NOMO-1 treated with DMSO at 0.1 percent for 48 hours (cell line): ENCODE results near the gene TCF20.

Source experiments
- DNase-seq: peaks from one replicate; lab custom pipeline; 2025; ENCODE audit not compliant: unreplicated experiment; lab: John Stamatoyannopoulos, UW

The TCF20 gene

DNA sequence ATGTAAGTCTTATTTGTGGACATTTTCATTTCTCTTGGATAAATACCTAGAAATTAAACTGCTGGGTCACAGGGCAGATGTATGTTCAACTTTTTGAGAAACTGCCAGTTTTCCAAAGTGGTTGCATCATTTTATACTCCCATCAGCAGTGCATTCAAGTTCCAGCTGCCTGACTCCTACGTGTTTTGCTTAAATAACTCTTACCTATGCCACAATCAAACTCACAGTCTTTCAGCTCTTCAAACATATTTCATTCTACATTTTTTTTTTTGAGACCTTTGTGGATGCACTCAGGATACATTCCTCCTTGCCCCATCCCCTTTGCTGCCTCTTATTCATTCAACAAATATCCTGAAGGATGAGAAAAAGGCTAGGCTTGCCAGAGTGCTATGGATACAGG, 9.2 kb downstream of the TCF20 start:
- DNase-seq = no peak

- no peak for DNase-seq
Observed at GRCh38 chr22:42258126-42258525, 12.3 kb downstream of the TCF20 start.

DNA sequence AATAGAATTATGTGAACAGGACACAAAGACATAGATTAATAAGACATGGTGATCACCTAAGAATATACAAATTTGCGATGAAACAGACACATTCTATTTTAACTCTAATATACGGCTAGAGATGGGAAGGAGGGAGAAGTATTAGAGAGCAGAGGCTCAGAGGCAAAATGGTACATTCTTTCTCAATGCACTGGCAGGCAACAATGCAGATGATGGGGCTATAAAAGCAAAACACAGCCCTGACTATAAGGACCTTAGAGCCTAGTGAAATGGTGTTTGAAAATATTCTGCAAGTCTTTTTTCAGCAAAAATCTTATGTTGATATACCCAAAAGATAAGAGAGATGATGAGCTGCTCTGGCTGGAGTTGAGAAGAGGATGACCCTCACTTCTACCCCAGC, 13.1 kb downstream of the TCF20 start:
- no peak for DNase-seq

- DNase-seq = no peak
Observed at GRCh38 chr22:42256930-42257329, 13.5 kb downstream of the TCF20 start.

DNA sequence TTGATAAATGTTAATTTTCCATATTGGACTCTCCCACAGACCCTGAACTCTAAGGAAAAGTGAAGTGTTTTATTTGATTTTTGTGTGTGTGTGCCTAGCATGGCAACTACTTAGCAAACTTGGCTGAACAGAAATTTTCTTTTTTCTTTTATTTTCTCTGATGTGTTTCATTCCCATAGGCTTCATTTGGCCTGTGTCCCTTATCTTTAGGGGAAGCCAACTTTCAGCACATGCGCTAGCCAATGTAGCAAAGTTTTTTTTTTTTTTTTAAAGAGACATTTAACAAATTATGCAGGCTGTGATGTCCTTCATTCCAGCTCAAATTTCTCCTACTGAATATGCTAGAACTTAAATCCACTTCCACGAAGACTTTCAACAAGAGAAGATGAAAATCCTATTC, 14.2 kb downstream of the TCF20 start:
- no peak for DNase-seq

DNA sequence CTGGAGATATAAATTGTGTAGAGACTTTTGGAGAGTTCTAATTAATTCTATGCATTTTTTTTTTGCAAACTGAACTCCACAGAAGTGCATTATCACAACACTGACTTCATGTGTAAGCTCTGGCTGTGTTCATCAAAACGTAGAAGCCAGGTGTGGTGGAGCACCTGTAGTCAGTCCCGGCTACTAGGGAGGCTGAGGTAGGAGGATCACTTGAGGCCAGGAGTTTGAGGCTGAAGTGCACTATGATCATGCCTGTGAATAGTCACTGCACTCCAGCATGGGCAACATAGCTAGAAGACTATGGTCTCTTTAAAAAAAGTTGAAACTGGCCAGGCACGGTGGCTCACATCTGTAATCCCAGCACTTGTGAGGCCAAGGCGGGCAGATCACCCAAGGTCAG, 20.6 kb downstream of the TCF20 start:
- DNase-seq = no peak

DNA sequence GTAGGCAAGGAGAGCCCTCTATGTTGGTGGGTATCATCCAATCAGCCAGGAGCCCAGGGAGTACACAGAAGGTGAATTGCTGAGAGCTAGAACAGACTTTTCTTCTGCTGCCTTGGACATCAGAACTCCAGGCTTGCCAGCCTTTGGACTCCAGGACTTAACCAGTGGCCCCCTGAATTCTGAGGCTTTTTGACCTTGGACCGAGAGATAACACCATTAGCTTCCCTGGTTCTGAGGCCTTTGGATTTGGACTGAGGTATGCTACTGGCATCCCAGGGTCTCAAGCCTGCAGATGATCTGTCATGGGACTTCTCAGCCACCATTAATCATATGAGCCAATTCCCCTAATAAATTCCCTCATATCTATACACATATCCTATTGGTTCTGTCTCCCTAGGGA, 21.5 kb downstream of the TCF20 start:
- DNase-seq = no peak

- DNase-seq = no peak
Observed at GRCh38 chr22:42247596-42247995, 22.9 kb downstream of the TCF20 start.

- no peak for DNase-seq
Observed at GRCh38 chr22:42243802-42244060, 26.7 kb downstream of the TCF20 start.

GRCh38 chr22:42236848-42237247, 33.6 kb downstream of the TCF20 start:
- no peak for DNase-seq

DNA sequence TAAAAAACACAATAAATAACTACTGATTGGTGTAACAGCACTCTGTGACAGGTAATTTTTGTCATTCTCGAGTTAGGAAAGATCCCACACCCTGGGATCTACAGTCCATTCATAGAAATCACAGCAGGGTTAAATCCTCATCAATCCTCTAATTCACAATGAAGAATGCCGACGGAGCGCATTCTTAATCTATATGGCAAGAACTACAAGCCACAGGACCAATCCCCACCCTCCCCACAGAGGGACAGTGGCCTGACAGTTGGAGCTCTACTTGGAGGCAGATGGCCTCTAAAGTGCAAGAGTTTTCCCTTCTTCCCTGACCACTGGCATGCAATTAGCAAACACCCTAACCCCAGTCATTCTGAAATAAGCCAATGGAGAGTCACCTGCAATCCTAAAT, 34.2 kb downstream of the TCF20 start:
- DNase-seq = no peak

GRCh38 chr22:42233879-42234278, 36.6 kb downstream of the TCF20 start:
- DNase-seq = no peak

DNA sequence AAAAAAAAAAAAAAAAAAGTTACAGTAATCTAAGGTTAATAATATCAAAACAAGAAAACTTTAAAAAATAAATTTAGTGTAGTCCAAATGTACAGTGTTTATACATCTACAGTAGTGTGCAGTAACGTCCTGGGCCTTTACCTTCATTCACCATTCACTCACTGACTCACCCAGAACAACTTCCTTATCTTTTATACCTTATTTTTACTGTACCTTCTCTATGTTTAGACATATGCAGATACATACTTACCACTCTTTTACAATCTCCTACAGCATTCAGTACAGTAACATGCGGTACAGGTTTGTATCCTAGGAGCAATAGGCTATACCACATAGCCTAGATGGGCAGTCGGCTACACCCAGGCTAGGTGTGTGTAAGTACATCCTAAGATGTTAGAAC, 38.5 kb downstream of the TCF20 start:
- DNase-seq = no peak

DNA sequence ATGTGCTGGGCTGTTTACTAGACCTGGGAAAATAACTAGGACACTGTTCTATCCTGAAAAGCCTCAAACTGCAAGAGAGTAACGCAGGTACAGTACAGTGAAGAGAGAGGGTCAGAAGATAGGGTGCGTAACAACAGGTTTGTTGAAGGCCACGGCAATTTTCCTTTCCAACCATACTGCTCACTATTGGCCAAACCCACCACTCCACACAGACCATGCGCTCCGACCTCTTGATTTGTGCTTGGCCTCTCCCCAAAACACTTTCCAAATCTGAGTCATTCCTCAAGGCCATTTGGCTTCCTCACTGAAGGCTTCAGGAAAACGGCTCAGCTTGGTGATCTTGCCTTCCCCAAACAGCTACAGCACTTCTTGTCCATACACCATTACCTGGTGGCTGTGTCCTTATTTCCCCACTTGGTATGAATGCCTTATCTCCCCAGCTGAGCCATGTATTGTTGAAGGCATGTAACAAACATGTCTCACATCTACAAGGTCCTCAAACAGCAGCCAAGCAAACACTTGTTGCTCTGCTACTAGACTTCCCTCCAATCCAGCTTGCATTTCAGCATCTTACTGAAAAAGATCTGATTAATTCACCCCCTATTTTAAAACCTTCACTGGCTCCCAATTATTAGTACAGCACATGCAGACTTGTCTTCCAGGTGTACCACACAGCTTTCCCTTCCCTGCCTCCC, 40.9 kb downstream of the TCF20 start:
- no peak for DNase-seq

GRCh38 chr22:42228483-42228882, 42.0 kb downstream of the TCF20 start:
- DNase-seq = no peak

DNA sequence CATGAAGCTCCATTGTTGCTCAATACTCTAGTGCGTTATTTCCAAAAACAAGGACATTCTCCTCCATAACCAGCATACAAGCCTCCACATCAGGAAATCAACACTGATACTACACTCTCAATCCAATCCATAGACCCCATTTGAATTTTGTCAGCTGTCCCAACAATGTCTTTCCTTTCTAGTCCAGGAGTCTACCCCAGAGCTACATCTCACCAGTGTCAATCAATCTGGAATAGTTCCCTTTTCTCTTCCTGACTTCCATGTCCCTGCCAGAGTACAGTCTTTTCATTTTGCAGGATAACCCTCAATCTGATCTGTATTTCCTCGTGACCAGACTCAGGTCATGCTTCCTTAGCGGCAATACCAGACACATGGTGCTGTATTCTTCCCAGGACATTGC, 43.0 kb downstream of the TCF20 start:
- no peak for DNase-seq

DNA sequence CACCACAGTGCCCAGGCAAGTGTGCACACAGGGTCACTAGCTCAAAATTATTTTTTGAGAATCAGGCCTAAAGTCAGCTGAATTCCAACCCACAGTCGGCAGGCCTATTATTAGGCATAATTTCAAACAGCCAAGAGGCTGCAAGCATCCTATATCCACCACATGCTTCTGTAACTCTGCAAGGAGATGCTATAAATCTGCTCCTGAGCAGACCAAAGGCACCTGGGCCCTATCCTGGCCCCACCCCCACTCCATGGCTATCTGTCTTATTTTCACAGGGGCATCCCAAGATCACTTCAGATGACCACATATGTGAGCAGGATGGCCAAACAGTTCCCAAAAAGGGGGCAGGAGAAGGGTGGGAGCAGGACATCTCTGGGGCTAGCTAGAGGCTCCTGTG, 44.6 kb downstream of the TCF20 start:
- no peak for DNase-seq

GRCh38 chr22:42222140-42222539, 48.3 kb downstream of the TCF20 start:
- no peak for DNase-seq
